ENCODE data around the gene PDE3B.
"Not testable (repeated sequence)": the region's sequence is repeated elsewhere in the genome, so short reads cannot be mapped to it uniquely, and the experiment has no call there.

Gene PDE3B

GRCh38 chr11:14756349-14756748, 112.7 kb downstream of the PDE3B start:
- Histone ChIP-seq H3K4me3 (ENCODE audit: low read length in 2 of 2) (no peak overlapping the region), H3K27me3 (ENCODE audit: control insufficient read depth in 2 of 2, insufficient read depth in 2 of 2, low read length in 2 of 2) (no peaks in the 10 kb centered on the region), H3K4me1 (ENCODE audit: control insufficient read depth in 2 of 2, insufficient read depth in 2 of 2, low read length in 2 of 2) (no peaks in the 10 kb centered on the region), H3K9me3 (ENCODE audit: control insufficient read depth in 2 of 2, low read length in 2 of 2) (no peaks in the 10 kb centered on the region), H3K27ac (ENCODE audit: low read depth in 2 of 2, low read length in 2 of 2) (no peak overlapping the region), H3K9ac (ENCODE audit: low read depth in 1 of 2, low read length in 2 of 2) (no peak overlapping the region), H3K36me3 (ENCODE audit: control insufficient read depth in 2 of 2, insufficient read depth in 2 of 2, low read length in 2 of 2) (no peaks in the 10 kb centered on the region)

GRCh38 chr11:14759300-14760012, 115.9 kb downstream of the PDE3B start:
- not testable (repeated sequence) for H3K4me1 ChIP-seq (ENCODE audit: control insufficient read depth in 2 of 2, insufficient read depth in 2 of 2, low read length in 2 of 2); H3K9ac ChIP-seq (ENCODE audit: low read depth in 1 of 2, low read length in 2 of 2)

GRCh38 chr11:14764179-14764578, 120.6 kb downstream of the PDE3B start:
- Histone ChIP-seq H3K9me3 (ENCODE audit: control insufficient read depth in 2 of 2, low read length in 2 of 2) (no peaks in the 10 kb centered on the region), H3K4me1 (ENCODE audit: control insufficient read depth in 2 of 2, insufficient read depth in 2 of 2, low read length in 2 of 2) (no peaks in the 10 kb centered on the region), H3K9ac (ENCODE audit: low read depth in 1 of 2, low read length in 2 of 2) (no peak overlapping the region), H3K4me3 (ENCODE audit: low read length in 2 of 2) (no peak overlapping the region), H3K36me3 (ENCODE audit: control insufficient read depth in 2 of 2, insufficient read depth in 2 of 2, low read length in 2 of 2) (no peaks in the 10 kb centered on the region), H3K27me3 (ENCODE audit: control insufficient read depth in 2 of 2, insufficient read depth in 2 of 2, low read length in 2 of 2) (no peaks in the 10 kb centered on the region), H3K27ac (ENCODE audit: low read depth in 2 of 2, low read length in 2 of 2) (no peak overlapping the region)

More at GRCh38 chr11:14759300-14760012, 115.9 kb downstream of the PDE3B start:
- not testable (repeated sequence) for H3K36me3 ChIP-seq (ENCODE audit: control insufficient read depth in 2 of 2, insufficient read depth in 2 of 2, low read length in 2 of 2); H3K27me3 ChIP-seq (ENCODE audit: control insufficient read depth in 2 of 2, insufficient read depth in 2 of 2, low read length in 2 of 2); H3K27ac ChIP-seq (ENCODE audit: low read depth in 2 of 2, low read length in 2 of 2); H3K9me3 ChIP-seq (ENCODE audit: control insufficient read depth in 2 of 2, low read length in 2 of 2); H3K4me3 ChIP-seq (ENCODE audit: low read length in 2 of 2)

- Histone ChIP-seq H3K27me3 (ENCODE audit: control insufficient read depth in 2 of 2, insufficient read depth in 2 of 2, low read length in 2 of 2) (no peaks in the 10 kb centered on the region), H3K4me3 (ENCODE audit: low read length in 2 of 2) (no peak overlapping the region), H3K36me3 (ENCODE audit: control insufficient read depth in 2 of 2, insufficient read depth in 2 of 2, low read length in 2 of 2) (no peaks in the 10 kb centered on the region), H3K27ac (ENCODE audit: low read depth in 2 of 2, low read length in 2 of 2) (no peak overlapping the region), H3K4me1 (ENCODE audit: control insufficient read depth in 2 of 2, insufficient read depth in 2 of 2, low read length in 2 of 2) (no peaks in the 10 kb centered on the region), H3K9ac (ENCODE audit: low read depth in 1 of 2, low read length in 2 of 2) (no peak overlapping the region), H3K9me3 (ENCODE audit: control insufficient read depth in 2 of 2, low read length in 2 of 2) (no peaks in the 10 kb centered on the region)
Measured at GRCh38 chr11:14764579-14765527, 121.2 kb downstream of the PDE3B start.

- Histone ChIP-seq H3K9me3 (ENCODE audit: control insufficient read depth in 2 of 2, low read length in 2 of 2) (no peaks in the 10 kb centered on the region), H3K4me1 (ENCODE audit: control insufficient read depth in 2 of 2, insufficient read depth in 2 of 2, low read length in 2 of 2) (no peaks in the 10 kb centered on the region), H3K27me3 (ENCODE audit: control insufficient read depth in 2 of 2, insufficient read depth in 2 of 2, low read length in 2 of 2) (no peaks in the 10 kb centered on the region), H3K27ac (ENCODE audit: low read depth in 2 of 2, low read length in 2 of 2) (no peak overlapping the region), H3K36me3 (ENCODE audit: control insufficient read depth in 2 of 2, insufficient read depth in 2 of 2, low read length in 2 of 2) (no peaks in the 10 kb centered on the region), H3K9ac (ENCODE audit: low read depth in 1 of 2, low read length in 2 of 2) (no peak overlapping the region), H3K4me3 (ENCODE audit: low read length in 2 of 2) (no peak overlapping the region)
Measured at GRCh38 chr11:14766585-14766984, 123.0 kb downstream of the PDE3B start.

GRCh38 chr11:14768526-14769188, 125.1 kb downstream of the PDE3B start:
- Histone ChIP-seq H3K27ac (ENCODE audit: low read depth in 2 of 2, low read length in 2 of 2) (no peak overlapping the region), H3K27me3 (ENCODE audit: control insufficient read depth in 2 of 2, insufficient read depth in 2 of 2, low read length in 2 of 2) (no peaks in the 10 kb centered on the region), H3K9me3 (ENCODE audit: control insufficient read depth in 2 of 2, low read length in 2 of 2) (no peaks in the 10 kb centered on the region), H3K36me3 (ENCODE audit: control insufficient read depth in 2 of 2, insufficient read depth in 2 of 2, low read length in 2 of 2) (no peaks in the 10 kb centered on the region), H3K9ac (ENCODE audit: low read depth in 1 of 2, low read length in 2 of 2) (no peak overlapping the region), H3K4me3 (ENCODE audit: low read length in 2 of 2) (no peak overlapping the region), H3K4me1 (ENCODE audit: control insufficient read depth in 2 of 2, insufficient read depth in 2 of 2, low read length in 2 of 2) (no peaks in the 10 kb centered on the region)

- Histone ChIP-seq H3K36me3 (ENCODE audit: control insufficient read depth in 2 of 2, insufficient read depth in 2 of 2, low read length in 2 of 2) (no peaks in the 10 kb centered on the region), H3K27ac (ENCODE audit: low read depth in 2 of 2, low read length in 2 of 2) (no peak overlapping the region), H3K4me1 (ENCODE audit: control insufficient read depth in 2 of 2, insufficient read depth in 2 of 2, low read length in 2 of 2) (no peaks in the 10 kb centered on the region), H3K9ac (ENCODE audit: low read depth in 1 of 2, low read length in 2 of 2) (no peak overlapping the region), H3K27me3 (ENCODE audit: control insufficient read depth in 2 of 2, insufficient read depth in 2 of 2, low read length in 2 of 2) (no peaks in the 10 kb centered on the region), H3K4me3 (ENCODE audit: low read length in 2 of 2) (no peak overlapping the region), H3K9me3 (ENCODE audit: control insufficient read depth in 2 of 2, low read length in 2 of 2) (no peaks in the 10 kb centered on the region)
Measured at GRCh38 chr11:14773755-14774154, 130.2 kb downstream of the PDE3B start.

- H3K9ac ChIP-seq (ENCODE audit: low read depth in 1 of 2, low read length in 2 of 2), result no peak overlapping the region
- H3K27ac ChIP-seq (ENCODE audit: low read depth in 2 of 2, low read length in 2 of 2), result no peak overlapping the region
- no peaks in the 10 kb centered on the region for H3K9me3 ChIP-seq (ENCODE audit: control insufficient read depth in 2 of 2, low read length in 2 of 2)
- H3K4me1 ChIP-seq (ENCODE audit: control insufficient read depth in 2 of 2, insufficient read depth in 2 of 2, low read length in 2 of 2), result no peaks in the 10 kb centered on the region
- H3K27me3 ChIP-seq (ENCODE audit: control insufficient read depth in 2 of 2, insufficient read depth in 2 of 2, low read length in 2 of 2), result no peaks in the 10 kb centered on the region
- no peak overlapping the region for H3K4me3 ChIP-seq (ENCODE audit: low read length in 2 of 2)
- H3K36me3 ChIP-seq (ENCODE audit: control insufficient read depth in 2 of 2, insufficient read depth in 2 of 2, low read length in 2 of 2), result no peaks in the 10 kb centered on the region
Measured at GRCh38 chr11:14774721-14775120, 131.1 kb downstream of the PDE3B start.

- Histone ChIP-seq H3K9ac (ENCODE audit: low read depth in 1 of 2, low read length in 2 of 2) (no peak overlapping the region), H3K27me3 (ENCODE audit: control insufficient read depth in 2 of 2, insufficient read depth in 2 of 2, low read length in 2 of 2) (no peaks in the 10 kb centered on the region), H3K36me3 (ENCODE audit: control insufficient read depth in 2 of 2, insufficient read depth in 2 of 2, low read length in 2 of 2) (no peaks in the 10 kb centered on the region), H3K4me3 (ENCODE audit: low read length in 2 of 2) (no peak overlapping the region), H3K27ac (ENCODE audit: low read depth in 2 of 2, low read length in 2 of 2) (no peak overlapping the region), H3K9me3 (ENCODE audit: control insufficient read depth in 2 of 2, low read length in 2 of 2) (no peaks in the 10 kb centered on the region), H3K4me1 (ENCODE audit: control insufficient read depth in 2 of 2, insufficient read depth in 2 of 2, low read length in 2 of 2) (no peaks in the 10 kb centered on the region)
Measured at GRCh38 chr11:14775897-14776296, 132.3 kb downstream of the PDE3B start.

- not testable (repeated sequence) for H3K9me3 ChIP-seq (ENCODE audit: control insufficient read depth in 2 of 2, low read length in 2 of 2); H3K27me3 ChIP-seq (ENCODE audit: control insufficient read depth in 2 of 2, insufficient read depth in 2 of 2, low read length in 2 of 2)
Measured at GRCh38 chr11:14778460-14778859, 134.9 kb downstream of the PDE3B start.

More at GRCh38 chr11:14778460-14778859, 134.9 kb downstream of the PDE3B start:
- H3K4me1 ChIP-seq (ENCODE audit: control insufficient read depth in 2 of 2, insufficient read depth in 2 of 2, low read length in 2 of 2); H3K27ac ChIP-seq (ENCODE audit: low read depth in 2 of 2, low read length in 2 of 2); H3K9ac ChIP-seq (ENCODE audit: low read depth in 1 of 2, low read length in 2 of 2); H3K36me3 ChIP-seq (ENCODE audit: control insufficient read depth in 2 of 2, insufficient read depth in 2 of 2, low read length in 2 of 2); H3K4me3 ChIP-seq (ENCODE audit: low read length in 2 of 2): not testable (repeated sequence)
